SK-N-SH (cell line): ENCODE data around the gene SPATA12. TPM values are rescaled to one million over a fixed set of nuclear protein-coding genes. Genes with fewer than 3 reads are reported as not detected.

Source experiments
- CTCF ChIA-PET: fragments of 300-600, 350-600 bp; formaldehyde crosslinking; extraction: SDS; loops from one replicate; lab custom pipeline; 2021; lab: Yijun Ruan, JAX
- POLR2A ChIA-PET: fragments of 350-600 bp; sonication (Branson Sonifier 250); formaldehyde crosslinking; extraction: SDS; loops from one replicate; lab custom pipeline; 2020; ENCODE audit warnings: antibody characterized with exemption, inconsistent platforms; lab: Yijun Ruan, JAX
- DNase-seq: peaks from one replicate; pipeline ENCODE4 v3.0.0; 2012
- H2AFZ ChIP-seq: fragments of 200-600 bp; sonication (generic); 2 replicates; pipeline ENCODE4 v1.8.1; 2016; ENCODE audit warnings: antibody characterized with exemption, mild to moderate bottlenecking, low read depth
- H3F3A ChIP-seq: fragments of 200-600 bp; sonication (generic); replicated peaks from 2 replicates; pipeline ENCODE3; 2016; ENCODE audit warnings: antibody characterized with exemption, mild to moderate bottlenecking; ENCODE audit not compliant: insufficient read depth
- H3K27ac ChIP-seq, 2 experiments: fragments of 200-500 bp in 1 of 2; fragments of 200-600 bp in 1 of 2; sonication (Bioruptor generic) in 1 of 2; sonication (generic), shearing (Covaris generic) in 1 of 2; 2 replicates each; pipeline versions ENCODE4 v1.5.1 to v1.6.1; 2014 to 2016; ENCODE audit warnings: low read depth in 2 of 2, inconsistent platforms in 1 of 2, low read length in 1 of 2, mild to moderate bottlenecking in 1 of 2, mixed read lengths in 1 of 2
- H3K27me3 ChIP-seq: fragments of 200-600 bp; sonication (generic), shearing (Covaris generic); 2 replicates; pipeline ENCODE4 v1.6.1; 2016; ENCODE audit warnings: mixed run types; ENCODE audit not compliant: insufficient read depth
- H3K36me3 ChIP-seq, 2 experiments: fragments of 200-500 bp in 1 of 2; fragments of 200-600 bp in 1 of 2; sonication (Bioruptor generic) in 1 of 2; sonication (generic) in 1 of 2; replicated peaks in 1 of 2; 2 replicates each; pipeline versions ENCODE3 to v1.5.1; 2014 to 2016; ENCODE audit warnings: low read length in 1 of 2, mild to moderate bottlenecking in 1 of 2; ENCODE audit not compliant: insufficient read depth in 2 of 2, control insufficient read depth in 1 of 2
- H3K4me1 ChIP-seq, 2 experiments: fragments of 200-500 bp in 1 of 2; fragments of 200-600 bp in 1 of 2; sonication (Bioruptor generic) in 1 of 2; sonication (generic), shearing (Covaris generic) in 1 of 2; 2 replicates each; pipeline versions ENCODE4 v1.5.1 to v1.6.1; 2014 to 2016; ENCODE audit warnings: low read depth in 1 of 2, low read length in 1 of 2, mixed run types in 1 of 2; ENCODE audit not compliant: insufficient read depth in 2 of 2, control insufficient read depth in 1 of 2
- H3K4me2 ChIP-seq: fragments of 200-600 bp; sonication (generic), shearing (Covaris generic); 2 replicates; pipeline ENCODE4 v1.6.1; 2017; ENCODE audit warnings: mixed run types
- H3K4me3 ChIP-seq, 2 experiments: fragments of 200-500 bp in 1 of 2; fragments of 200-600 bp in 1 of 2; sonication (Bioruptor generic) in 1 of 2; sonication (generic), shearing (Covaris generic) in 1 of 2; 2 replicates each; pipeline versions ENCODE4 v1.5.1 to v1.8.1; 2014 to 2016; ENCODE audit warnings: low read depth in 2 of 2, inconsistent platforms in 1 of 2, low read length in 1 of 2, mild to moderate bottlenecking in 1 of 2, mixed read lengths in 1 of 2, moderate library complexity in 1 of 2
- H3K79me2 ChIP-seq: fragments of 200-600 bp; sonication (generic); 2 replicates; pipeline ENCODE4 v1.8.1; 2017; ENCODE audit warnings: mild to moderate bottlenecking; ENCODE audit not compliant: insufficient read depth
- H3K9ac ChIP-seq: fragments of 200-600 bp; sonication (generic); 2 replicates; pipeline ENCODE4 v1.6.1; 2017; ENCODE audit warnings: mixed run types
- H3K9me2 ChIP-seq: fragments of 200-600 bp; sonication (generic); 2 replicates; pipeline ENCODE4 v1.6.1; 2017; ENCODE audit warnings: mixed run types
- H3K9me3 ChIP-seq: fragments of 200-600 bp; sonication (generic); 2 replicates; pipeline ENCODE4 v1.6.1; 2017; ENCODE audit warnings: mixed run types, mild to moderate bottlenecking, moderate library complexity
- H4K20me1 ChIP-seq: fragments of 200-600 bp; sonication (generic); 2 replicates; pipeline ENCODE4 v1.6.1; 2017; ENCODE audit warnings: mild to moderate bottlenecking, mixed run types; ENCODE audit not compliant: insufficient read depth
- CHD2 ChIP-seq: fragments of 150-350 bp; IDR thresholded peaks from 2 replicates; pipeline ENCODE4 v1.6.1; 2018; ENCODE audit warnings: low read length; ENCODE audit not compliant: partially characterized antibody
- CTCF ChIP-seq: fragments of 200-600 bp; sonication (generic); IDR thresholded peaks from 2 replicates; pipeline ENCODE4 v1.6.1; 2017; ENCODE audit warnings: antibody characterized with exemption, mild to moderate bottlenecking, moderate library complexity
- ELF1 ChIP-seq: IDR thresholded peaks from 2 replicates; pipeline ENCODE4 v1.4.0; 2012
- EP300 ChIP-seq, 2 experiments: IDR thresholded peaks; 2 replicates each; pipeline versions ENCODE4 v1.4.0 to v1.6.1; 2012; ENCODE audit warnings: borderline replicate concordance in 1 of 2, low read depth in 1 of 2, low read length in 1 of 2
- EZH2phosphoT487 ChIP-seq: fragments of 200-600 bp; sonication (generic); IDR thresholded peaks from 2 replicates; pipeline ENCODE4 v1.6.1; 2017; ENCODE audit warnings: low read depth, mixed run types, mild to moderate bottlenecking, antibody characterized with exemption, moderate library complexity, borderline replicate concordance
- IRF3 ChIP-seq: fragments of 150-350 bp; IDR thresholded peaks from 2 replicates; pipeline ENCODE4 v1.6.1; 2016; ENCODE audit warnings: mild to moderate bottlenecking, low read depth, low read length
- JUND ChIP-seq: IDR thresholded peaks from 2 replicates; pipeline ENCODE4 v1.4.0; 2012
- POLR2AphosphoS5 ChIP-seq: IDR thresholded peaks from 2 replicates; pipeline ENCODE4 v1.6.1; 2012; ENCODE audit warnings: low read depth, low read length
- RAD21 ChIP-seq: IDR thresholded peaks from 2 replicates; pipeline ENCODE4 v1.6.1; 2012; ENCODE audit warnings: mild to moderate bottlenecking, low read length
- RFX5 ChIP-seq: IDR thresholded peaks from 2 replicates; pipeline ENCODE4 v1.6.1; 2012; ENCODE audit warnings: mild to moderate bottlenecking, improper control_type of control experiment, low read length
- SIN3A ChIP-seq: IDR thresholded peaks from 2 replicates; pipeline ENCODE4 v1.6.1; 2012; ENCODE audit warnings: low read depth, mild to moderate bottlenecking, low read length, moderate library complexity, borderline replicate concordance
- SMC3 ChIP-seq: IDR thresholded peaks from 2 replicates; pipeline ENCODE4 v1.6.1; 2012; ENCODE audit warnings: low read depth, low read length, improper control_type of control experiment
- TAF1 ChIP-seq: IDR thresholded peaks from 2 replicates; pipeline ENCODE4 v1.6.1; 2012; ENCODE audit warnings: low read depth, mild to moderate bottlenecking, low read length, moderate library complexity, borderline replicate concordance
- TEAD4 ChIP-seq: IDR thresholded peaks from 2 replicates; pipeline ENCODE4 v1.4.0; 2012; ENCODE audit warnings: mild to moderate bottlenecking, borderline replicate concordance; ENCODE audit not compliant: insufficient read depth
- USF1 ChIP-seq: IDR thresholded peaks from 2 replicates; pipeline ENCODE4 v1.4.0; 2012; ENCODE audit warnings: low read depth, borderline replicate concordance
- YY1 ChIP-seq: IDR thresholded peaks from 2 replicates; pipeline ENCODE4 v1.4.0; 2012; ENCODE audit warnings: low read depth, mild to moderate bottlenecking
- WGBS: methylation state at CpG from one replicate; pipeline ENCODE4 v1.1.6; 2017; ENCODE audit warnings: low lambda C conversion rate; 5-methylcytosine and 5-hydroxymethylcytosine counted together
- polyA plus RNA-seq, 3 experiments: library from polyadenylated mRNA; depleted of rRNA; stranded (reverse); fragments of >200 nt; gene quantifications; 2 replicates each; pipeline ENCODE4 v1.2.3, GENCODE V29; 2012

Gene SPATA12
- polyA plus RNA-seq, 1 of the 3 experiments (the other 2 are of a cell fraction), result 0.33 TPM

GRCh38 chr3:57043518-57043917 is 16.9 kb upstream of the SPATA12 start:
- TF ChIP-seq SMC3 (no peak), RFX5 (no peak), CTCF (no peak), RAD21 (no peak), TEAD4 (no peak), POLR2AphosphoS5 (no peak), YY1 (no peak), JUND (no peak), USF1 (no peak), ELF1 (no peak), CHD2 (no peak), IRF3 (no peak), SIN3A (no peak), EZH2phosphoT487 (no peak), EP300 (IDR thresholded peaks at IDR 0.05; ENCODE audit: borderline replicate concordance in 1 of 2, low read depth in 1 of 2, low read length in 1 of 2) (no peak), TAF1 (no peak)
- ChIA-PET POLR2A (no interaction called here), CTCF (no interaction called here)
- no peak for DNase-seq
- H3F3A ChIP-seq, result no peaks in the 10 kb centered on the region
- H2AFZ ChIP-seq, result no peak overlapping the region
- H3K4me3 ChIP-seq, result no peak overlapping the region
- H3K27me3 ChIP-seq, result no peaks in the 10 kb centered on the region
- WGBS, result 0% methylated on average over 1 of the region's 1 CpG
- H3K4me2 ChIP-seq, result no peak overlapping the region
- H3K9me2 ChIP-seq, result no peaks in the 10 kb centered on the region
- peaks cover 0 to 7% of the 10 kb centered on the region in 2 experiments; a peak in 1 of 4 replicates for H3K4me1 ChIP-seq
- no peaks in the 10 kb centered on the region for H3K79me2 ChIP-seq
- no peaks in the 10 kb centered on the region for H3K9me3 ChIP-seq
- H3K9ac ChIP-seq, result no peak overlapping the region
- no peak overlapping the region for H3K27ac ChIP-seq
- H4K20me1 ChIP-seq, result no peaks in the 10 kb centered on the region
- H3K36me3 ChIP-seq, result no peaks in the 10 kb centered on the region
